Gastrocnemius medialis (tissue), 4 donors: ENCODE results near the gene MAP2K5. TPM values are rescaled to one million over a fixed set of nuclear protein-coding genes. Genes with fewer than 3 reads are reported as not detected.

ENCODE experiments used
- ATAC-seq, 2 donors: fragments of 150-250 bp; one replicate each; pipeline ENCODE4 v1.9.1; 2016
- DNase-seq, 2 donors: peaks; one replicate each; pipeline ENCODE4 v3.0.0-alpha.2; 2019
- H3K27ac ChIP-seq, 4 donors: fragments of 200-600 bp; sonication (generic); 1 replicate in 1 of 4; 2 replicates in 3 of 4; pipeline ENCODE4 v1.5.1; 2016 to 2018; ENCODE audit warnings: mild to moderate bottlenecking in 2 of 4, moderate library complexity in 1 of 4
- H3K27me3 ChIP-seq, 3 donors: fragments of 200-600 bp; sonication (generic) in 2 of 3; 1 replicate in 1 of 3; 2 replicates in 2 of 3; pipeline versions ENCODE4 v1.5.1 to v1.6.0; 2016 to 2019; ENCODE audit warnings: mild to moderate bottlenecking in 1 of 3, moderate library complexity in 1 of 3
- H3K36me3 ChIP-seq, 2 donors: fragments of 200-600 bp; sonication (generic) in 1 of 2; one replicate each; pipeline ENCODE4 v1.5.1; 2017 to 2018
- H3K4me1 ChIP-seq, 2 donors: fragments of 200-600 bp; sonication (generic) in 1 of 2; one replicate each; pipeline ENCODE4 v1.5.1; 2016 to 2017; ENCODE audit warnings: mild to moderate bottlenecking in 2 of 2
- H3K4me3 ChIP-seq, 4 donors: fragments of 200-600 bp; sonication (generic) in 3 of 4; 1 replicate in 1 of 4; 2 replicates in 3 of 4; pipeline ENCODE4 v1.5.1; 2016 to 2019; ENCODE audit warnings: mild to moderate bottlenecking in 2 of 4
- H3K9me3 ChIP-seq, 3 donors: fragments of 200-600 bp; sonication (generic) in 2 of 3; 1 replicate in 1 of 3; 2 replicates in 2 of 3; pipeline ENCODE4 v1.5.1; 2016 to 2019
- POLR2A ChIP-seq, 2 donors: fragments of 450-650 bp; IDR thresholded peaks; one replicate each; pipeline ENCODE4 v1.6.1; 2017; ENCODE audit warnings: antibody characterized with exemption in 2 of 2, mild to moderate bottlenecking in 2 of 2, moderate library complexity in 2 of 2
- in situ Hi-C, 4 donors: fragments of 200-750 bp; cut with MboI; loops; one replicate each; pipeline versions ENCODE4 v1.15.0 to v1.8.0; 2017; ENCODE audit warnings: low sequenced_read_pairs in 4 of 4
- intact Hi-C: fragments of 100-400 bp; cut with DNase I; formaldehyde crosslinking; loops from one replicate; pipeline ENCODE4 v1.15.1; 2023; ENCODE audit warnings: low total_unique reads
- total RNA-seq, 4 donors: library from RNA; depleted of rRNA; stranded (reverse); fragments of >200 nt; gene quantifications; one replicate each; pipeline versions ENCODE4 v1.1.0 to v1.2.3, GENCODE V29; 2016
- TF ChIP-seq, protein P1 (sequence below), 5 experiments: fragments of 450-650 bp in 3 of 5; fragments of 200-600 bp in 2 of 5; sonication (generic) in 2 of 5; IDR thresholded peaks in 4 of 5; conservative IDR thresholded peaks in 1 of 5; 1 replicate in 4 of 5; 2 replicates in 1 of 5; pipeline ENCODE4 v1.5.1; 2016 to 2019; ENCODE audit warnings: antibody characterized with exemption in 5 of 5, mild to moderate bottlenecking in 3 of 5, moderate library complexity in 3 of 5

The MAP2K5 gene
- total RNA-seq, 4 donors from 2014 or later: 5.9 to 6.8 (median 6.4) TPM

DNA sequence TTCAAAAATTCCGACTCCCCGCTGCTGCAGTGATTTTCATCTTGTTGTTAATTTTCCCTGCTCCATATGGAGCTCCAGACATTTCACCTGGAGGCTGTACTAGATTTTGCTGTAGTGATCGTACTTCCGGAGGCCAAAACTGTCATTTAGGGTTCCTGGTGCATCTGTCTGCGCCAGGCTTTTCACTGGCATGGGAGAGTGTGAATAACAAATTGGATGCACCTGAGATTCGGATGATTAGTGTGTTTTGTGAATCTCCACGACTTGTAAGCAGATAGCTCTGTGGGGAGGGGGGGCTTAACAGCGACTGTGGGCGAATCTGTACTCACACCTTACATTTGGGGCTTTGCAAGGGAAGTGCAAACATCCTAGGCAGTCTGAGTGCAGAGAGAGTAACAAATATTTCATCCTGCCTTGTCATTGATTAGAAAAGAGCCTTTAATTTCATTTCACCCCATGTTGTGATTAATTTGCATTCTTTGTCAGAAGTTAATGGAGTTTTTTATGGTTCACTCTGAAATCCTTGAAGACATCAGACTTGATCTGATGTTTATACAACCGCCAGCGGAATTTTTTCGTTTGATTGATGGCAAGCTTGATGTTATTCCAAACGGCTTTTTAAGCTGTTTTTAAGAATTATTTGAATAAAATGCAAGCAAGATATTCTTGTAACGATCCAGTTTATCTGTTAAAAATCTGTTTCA is 190.3 kb downstream of the MAP2K5 start:
- in situ Hi-C loops (no loop called here), intact Hi-C loops (no loop called here)
- Histone ChIP-seq H3K9me3 (no peaks in the 10 kb centered on the region), H3K4me1 (no peaks in the 10 kb centered on the region), H3K4me3 (no peak overlapping the region), H3K27ac (no peak overlapping the region), H3K27me3 (no peaks in the 10 kb centered on the region), H3K36me3 (no peaks in the 10 kb centered on the region)
- TF ChIP-seq, protein P1, sequence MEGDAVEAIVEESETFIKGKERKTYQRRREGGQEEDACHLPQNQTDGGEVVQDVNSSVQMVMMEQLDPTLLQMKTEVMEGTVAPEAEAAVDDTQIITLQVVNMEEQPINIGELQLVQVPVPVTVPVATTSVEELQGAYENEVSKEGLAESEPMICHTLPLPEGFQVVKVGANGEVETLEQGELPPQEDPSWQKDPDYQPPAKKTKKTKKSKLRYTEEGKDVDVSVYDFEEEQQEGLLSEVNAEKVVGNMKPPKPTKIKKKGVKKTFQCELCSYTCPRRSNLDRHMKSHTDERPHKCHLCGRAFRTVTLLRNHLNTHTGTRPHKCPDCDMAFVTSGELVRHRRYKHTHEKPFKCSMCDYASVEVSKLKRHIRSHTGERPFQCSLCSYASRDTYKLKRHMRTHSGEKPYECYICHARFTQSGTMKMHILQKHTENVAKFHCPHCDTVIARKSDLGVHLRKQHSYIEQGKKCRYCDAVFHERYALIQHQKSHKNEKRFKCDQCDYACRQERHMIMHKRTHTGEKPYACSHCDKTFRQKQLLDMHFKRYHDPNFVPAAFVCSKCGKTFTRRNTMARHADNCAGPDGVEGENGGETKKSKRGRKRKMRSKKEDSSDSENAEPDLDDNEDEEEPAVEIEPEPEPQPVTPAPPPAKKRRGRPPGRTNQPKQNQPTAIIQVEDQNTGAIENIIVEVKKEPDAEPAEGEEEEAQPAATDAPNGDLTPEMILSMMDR (IDR thresholded peaks at IDR 0.05 in 4 of 5, conservative IDR thresholded peaks at IDR 0.05 in 1 of 5): no peak
- no peak for TF ChIP-seq POLR2A (IDR thresholded peaks at IDR 0.05)
- ATAC-seq: no peak
- no peak for DNase-seq

DNA sequence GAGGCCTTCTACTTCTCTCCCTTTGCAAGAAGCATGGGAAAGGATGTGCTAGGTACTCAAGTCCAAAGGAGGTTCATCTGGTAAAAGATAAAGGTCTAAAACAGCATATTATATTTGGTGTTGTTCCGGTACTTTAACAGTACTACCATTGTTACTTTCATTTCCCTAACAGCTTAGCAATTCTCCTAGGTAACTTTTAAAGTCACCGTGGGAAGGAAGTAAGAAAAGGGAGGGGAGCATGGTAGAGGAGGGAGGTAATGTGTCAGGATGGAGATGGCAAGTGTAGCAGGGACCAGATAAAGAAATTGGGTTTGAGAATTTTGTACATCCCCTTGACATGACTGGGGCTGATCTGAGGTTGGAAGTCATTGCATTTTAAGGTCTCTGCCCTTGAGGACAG is 193.4 kb downstream of the MAP2K5 start:
- intact Hi-C loops: no loop called here
- in situ Hi-C loops: no loop called here
- ATAC-seq: no peak

DNA sequence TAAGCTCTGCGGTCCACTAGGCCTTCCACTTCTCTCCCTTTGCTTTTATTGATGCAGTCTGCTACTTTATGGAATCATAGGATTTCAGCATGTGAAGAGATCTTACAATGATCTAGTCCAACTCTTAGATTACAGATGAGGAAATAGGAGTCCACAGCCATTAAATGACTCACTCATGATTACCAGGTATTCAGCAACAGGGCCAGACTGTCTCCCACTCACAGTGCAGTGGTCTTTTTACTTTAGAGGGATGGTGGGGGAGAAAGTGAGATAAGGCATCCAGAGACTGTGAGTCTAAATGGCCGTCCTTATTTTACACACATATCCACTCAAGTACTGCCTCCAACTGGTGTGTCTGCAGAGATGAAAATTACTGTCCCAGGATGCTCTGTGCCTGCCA is 194.3 kb downstream of the MAP2K5 start:
- Histone ChIP-seq H3K27ac (no peak overlapping the region), H3K27me3 (no peaks in the 10 kb centered on the region), H3K4me3 (no peak overlapping the region), H3K36me3 (no peaks in the 10 kb centered on the region), H3K4me1 (no peaks in the 10 kb centered on the region), H3K9me3 (no peaks in the 10 kb centered on the region)
- in situ Hi-C loops: no loop called here
- DNase-seq (no peak), ATAC-seq (no peak)
- intact Hi-C loops: no loop called here
- TF ChIP-seq POLR2A (IDR thresholded peaks at IDR 0.05): no peak
- TF ChIP-seq, protein P1 (IDR thresholded peaks at IDR 0.05 in 4 of 5, conservative IDR thresholded peaks at IDR 0.05 in 1 of 5): no peak

More for the DNA sequence above, 193.4 kb downstream of the MAP2K5 start:
- no peak for DNase-seq
- Histone ChIP-seq H3K36me3 (no peaks in the 10 kb centered on the region), H3K27ac (no peak overlapping the region), H3K9me3 (no peaks in the 10 kb centered on the region), H3K4me1 (no peaks in the 10 kb centered on the region), H3K4me3 (no peak overlapping the region), H3K27me3 (no peaks in the 10 kb centered on the region)
- TF ChIP-seq POLR2A (IDR thresholded peaks at IDR 0.05): no peak
- TF ChIP-seq, protein P1 (IDR thresholded peaks at IDR 0.05 in 4 of 5, conservative IDR thresholded peaks at IDR 0.05 in 1 of 5): no peak

DNA sequence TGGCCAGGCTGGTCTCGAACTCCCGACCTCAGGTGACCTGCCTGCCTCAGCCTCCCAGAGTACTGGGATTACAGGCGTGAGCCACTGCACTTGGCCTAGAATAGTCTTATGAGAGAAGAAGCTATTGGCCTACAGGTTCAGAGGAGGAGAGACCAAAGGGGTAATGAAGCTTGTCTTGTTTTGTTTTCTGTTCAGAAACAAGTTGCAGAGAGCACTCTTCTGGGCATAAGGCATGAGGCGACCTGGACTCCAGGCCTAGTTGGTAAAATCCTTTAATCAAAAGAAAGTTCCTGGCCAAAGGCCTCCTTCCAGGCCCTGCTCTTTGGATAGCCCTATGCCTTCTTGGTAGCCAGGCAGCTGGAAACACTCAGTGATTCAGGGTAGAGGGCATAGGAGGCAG is 195.6 kb downstream of the MAP2K5 start:
- in situ Hi-C loops: no loop called here
- Histone ChIP-seq H3K4me3 (no peak overlapping the region), H3K27ac (no peak overlapping the region), H3K4me1 (no peaks in the 10 kb centered on the region), H3K9me3 (no peaks in the 10 kb centered on the region), H3K27me3 (no peaks in the 10 kb centered on the region), H3K36me3 (no peaks in the 10 kb centered on the region)
- ATAC-seq: no peak
- no peak for TF ChIP-seq POLR2A (IDR thresholded peaks at IDR 0.05)
- TF ChIP-seq, protein P1 (IDR thresholded peaks at IDR 0.05 in 4 of 5, conservative IDR thresholded peaks at IDR 0.05 in 1 of 5): no peak
- intact Hi-C loops: no loop called here
- no peak for DNase-seq

DNA sequence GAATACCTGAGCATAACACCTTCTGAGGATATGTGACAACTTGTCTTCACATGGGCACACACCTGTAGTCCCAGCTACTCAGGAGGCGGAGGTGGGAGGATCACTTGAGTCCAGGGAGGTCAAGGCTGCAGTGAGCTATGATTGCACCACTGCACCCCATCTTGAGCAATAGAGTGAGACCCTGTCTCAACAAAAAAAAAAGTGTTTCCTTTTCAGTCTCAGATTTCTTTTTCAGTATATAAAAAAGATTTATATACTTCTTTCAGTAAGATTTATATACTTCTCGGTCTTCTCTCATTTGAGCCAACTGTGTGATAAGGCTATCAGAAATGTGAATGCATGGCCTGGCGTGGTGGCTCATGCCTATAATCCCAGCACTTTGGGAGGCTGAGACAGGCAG is 197.9 kb downstream of the MAP2K5 start:
- H3K4me1 ChIP-seq: no peaks in the 10 kb centered on the region
- ATAC-seq (no peak), DNase-seq (no peak)
- H3K27me3 ChIP-seq: no peaks in the 10 kb centered on the region
- in situ Hi-C loops: no loop called here
- H3K4me3 ChIP-seq: no peak overlapping the region
- H3K36me3 ChIP-seq: no peaks in the 10 kb centered on the region
- TF ChIP-seq POLR2A (IDR thresholded peaks at IDR 0.05): no peak
- TF ChIP-seq, protein P1 (IDR thresholded peaks at IDR 0.05 in 4 of 5, conservative IDR thresholded peaks at IDR 0.05 in 1 of 5): no peak
- intact Hi-C loops: no loop called here
- H3K9me3 ChIP-seq: no peaks in the 10 kb centered on the region
- H3K27ac ChIP-seq: no peak overlapping the region
